ENCODE measurements around the gene GTF2H3. TPM values are rescaled to one million over a fixed set of nuclear protein-coding genes. Genes with fewer than 3 reads are reported as not detected.

The GTF2H3 gene
- total RNA-seq, 5 donors from 2014 or later (not counting 1 experiment from before 2014, with no cell fraction given): 23.7 to 27.2 (median 24.9) TPM

GRCh38 chr12:123655420-123655819 lies 21.8 kb downstream of the GTF2H3 start:
- WGBS (ENCODE audit: insufficient coverage): 88% methylated on average over 1 of the region's 5 CpGs
- peaks cover 19 to 49% of the 10 kb centered on the region in 2 donors for H3K36me3 ChIP-seq (ENCODE audit: control insufficient read depth in 2 of 2, extremely low read depth in 1 of 2, insufficient read depth in 1 of 2, low read length in 1 of 2)
- ChIA-PET CTCF (no interaction called here), POLR2A (no interaction called here)
- H3K27me3 ChIP-seq (replicated peaks in 1 of 2; ENCODE audit: control insufficient read depth in 2 of 2, extremely low read depth in 1 of 2, insufficient read depth in 2 of 2, low read length in 1 of 2): no peaks in the 10 kb centered on the region
- Mint-ChIP-seq H3K36me3 (peaks cover 38% of the 10 kb centered on the region), H3K27ac (peak overlapping the region in 1 of 2 donors; percentile 16), H3K27me3 (no peaks in the 10 kb centered on the region), H3K4me3 (no peak overlapping the region), H3K4me1 (peaks cover 0 to 12% (median 9%) of the 10 kb centered on the region in 3 donors), H3K9me3 (no peaks in the 10 kb centered on the region)
- H3K4me1 ChIP-seq (ENCODE audit: control insufficient read depth in 1 of 2, extremely low read depth in 1 of 2, insufficient read depth in 2 of 2, low read length in 2 of 2): no peaks in the 10 kb centered on the region
- ATAC-seq (replicated peaks in 1 of 4) (no peak), DNase-seq (no peak)
- H3K27ac ChIP-seq (ENCODE audit: low read length): no peak overlapping the region
- no peaks in the 10 kb centered on the region for H3K9me3 ChIP-seq
- H3K4me3 ChIP-seq (ENCODE audit: control insufficient read depth in 1 of 2, extremely low read depth in 1 of 2, low read length in 1 of 2): no peak overlapping the region

DNA sequence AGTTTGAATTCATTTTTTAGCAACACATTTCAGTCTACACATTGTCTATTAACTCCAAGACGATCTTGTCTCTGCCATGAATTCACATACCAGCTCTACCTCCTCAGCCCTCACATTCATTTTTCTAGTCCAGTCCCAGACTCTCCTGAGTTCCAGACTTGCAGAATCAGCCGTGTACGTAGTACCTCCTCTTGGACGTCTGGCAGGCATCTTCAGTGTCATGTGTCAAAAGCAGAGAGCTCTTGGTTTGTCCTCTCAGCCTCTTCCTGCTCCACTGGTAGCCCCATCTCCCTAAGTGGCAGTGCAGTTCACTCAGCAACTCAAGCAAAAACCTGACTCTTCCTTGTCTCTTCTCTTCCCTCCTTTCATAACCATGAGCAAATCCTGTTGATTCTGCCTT lies 22.8 kb downstream of the GTF2H3 start:
- 95% methylated on average over 4 of the region's 4 CpGs for WGBS (ENCODE audit: insufficient coverage)
- H3K36me3 ChIP-seq (ENCODE audit: control insufficient read depth in 2 of 2, extremely low read depth in 1 of 2, insufficient read depth in 1 of 2, low read length in 1 of 2): peaks cover 20 to 44% of the 10 kb centered on the region in 2 donors
- Mint-ChIP-seq H3K27ac (no peak overlapping the region), H3K9me3 (no peaks in the 10 kb centered on the region), H3K27me3 (no peaks in the 10 kb centered on the region), H3K4me3 (no peak overlapping the region), H3K36me3 (peaks cover 37% of the 10 kb centered on the region), H3K4me1 (peaks cover 0 to 13% (median 12%) of the 10 kb centered on the region in 3 donors)
- DNase-seq: no peak
- H3K4me3 ChIP-seq (ENCODE audit: control insufficient read depth in 1 of 2, extremely low read depth in 1 of 2, low read length in 1 of 2): no peak overlapping the region
- no peaks in the 10 kb centered on the region for H3K9me3 ChIP-seq
- ChIA-PET CTCF (interaction anchor here in 1 of 2 donors (0.5 kb wide), 1 partner anchor 222 kb away, joined by 3 read pairs; no protein-coding TSS in a partner anchor), POLR2A (no interaction called here)
- H3K27me3 ChIP-seq (replicated peaks in 1 of 2; ENCODE audit: control insufficient read depth in 2 of 2, extremely low read depth in 1 of 2, insufficient read depth in 2 of 2, low read length in 1 of 2): no peaks in the 10 kb centered on the region
- ATAC-seq (replicated peaks in 1 of 4): no peak
- H3K27ac ChIP-seq (ENCODE audit: low read length): no peak overlapping the region
- H3K4me1 ChIP-seq (ENCODE audit: control insufficient read depth in 1 of 2, extremely low read depth in 1 of 2, insufficient read depth in 2 of 2, low read length in 2 of 2): no peaks in the 10 kb centered on the region

DNA sequence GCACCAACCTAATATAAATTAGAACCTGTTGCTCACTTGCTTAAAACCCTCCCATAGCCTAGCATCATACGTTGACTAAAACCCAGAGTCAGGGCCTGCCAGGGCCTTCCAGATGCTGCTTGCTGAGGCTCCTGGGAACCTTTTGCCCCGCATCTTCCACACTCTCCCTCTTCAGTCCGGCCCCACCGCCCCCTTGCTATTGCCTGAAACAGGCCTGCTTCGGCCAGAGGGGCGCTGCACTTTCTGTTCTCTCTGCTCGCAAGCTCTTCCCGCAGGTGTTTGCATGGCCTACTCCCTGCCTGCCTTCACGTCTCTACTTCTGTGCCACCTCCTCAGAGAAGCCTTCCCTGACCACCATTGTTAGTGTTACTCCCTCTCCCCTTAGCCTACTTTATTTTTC lies 23.6 kb downstream of the GTF2H3 start:
- no peak overlapping the region for H3K4me3 ChIP-seq (ENCODE audit: control insufficient read depth in 1 of 2, extremely low read depth in 1 of 2, low read length in 1 of 2)
- no peaks in the 10 kb centered on the region for H3K27me3 ChIP-seq (replicated peaks in 1 of 2; ENCODE audit: control insufficient read depth in 2 of 2, extremely low read depth in 1 of 2, insufficient read depth in 2 of 2, low read length in 1 of 2)
- WGBS (ENCODE audit: insufficient coverage): 95% methylated on average over 9 of the region's 9 CpGs
- H3K36me3 Mint-ChIP-seq: peaks cover 33% of the 10 kb centered on the region
- no peak for ATAC-seq (replicated peaks in 1 of 4)
- no peak for DNase-seq
- peaks cover 20 to 37% of the 10 kb centered on the region in 2 donors for H3K36me3 ChIP-seq (ENCODE audit: control insufficient read depth in 2 of 2, extremely low read depth in 1 of 2, insufficient read depth in 1 of 2, low read length in 1 of 2)
- no peak overlapping the region for H3K4me3 Mint-ChIP-seq
- no peaks in the 10 kb centered on the region for H3K27me3 Mint-ChIP-seq
- no peaks in the 10 kb centered on the region for H3K9me3 ChIP-seq
- peaks cover 0 to 13% (median 12%) of the 10 kb centered on the region in 3 donors for H3K4me1 Mint-ChIP-seq
- CTCF ChIA-PET: no interaction called here
- no peak overlapping the region for H3K27ac Mint-ChIP-seq
- POLR2A ChIA-PET: no interaction called here
- no peak overlapping the region for H3K27ac ChIP-seq (ENCODE audit: low read length)
- H3K9me3 Mint-ChIP-seq: no peaks in the 10 kb centered on the region
- no peaks in the 10 kb centered on the region for H3K4me1 ChIP-seq (ENCODE audit: control insufficient read depth in 1 of 2, extremely low read depth in 1 of 2, insufficient read depth in 2 of 2, low read length in 2 of 2)

- Histone ChIP-seq H3K27ac (ENCODE audit: low read length) (no peak overlapping the region), H3K36me3 (ENCODE audit: control insufficient read depth in 2 of 2, extremely low read depth in 1 of 2, insufficient read depth in 1 of 2, low read length in 1 of 2) (peaks cover 22 to 31% of the 10 kb centered on the region in 2 donors), H3K4me1 (ENCODE audit: control insufficient read depth in 1 of 2, extremely low read depth in 1 of 2, insufficient read depth in 2 of 2, low read length in 2 of 2) (no peaks in the 10 kb centered on the region), H3K27me3 (replicated peaks in 1 of 2; ENCODE audit: control insufficient read depth in 2 of 2, extremely low read depth in 1 of 2, insufficient read depth in 2 of 2, low read length in 1 of 2) (no peaks in the 10 kb centered on the region), H3K4me3 (ENCODE audit: control insufficient read depth in 1 of 2, extremely low read depth in 1 of 2, low read length in 1 of 2) (no peak overlapping the region), H3K9me3 (no peaks in the 10 kb centered on the region)
- peak overlapping the region; percentile 46 to 75 for H3K27ac Mint-ChIP-seq
- no peaks in the 10 kb centered on the region for H3K27me3 Mint-ChIP-seq
- no CpG with 5 or more reads among the region's 5 CpGs for WGBS (ENCODE audit: insufficient coverage)
- peak overlapping the region in 1 of 3 donors; percentile 13 for H3K4me3 Mint-ChIP-seq
- no peaks in the 10 kb centered on the region for H3K9me3 Mint-ChIP-seq
- H3K4me1 Mint-ChIP-seq: peaks cover 0 to 13% (median 12%) of the 10 kb centered on the region in 3 donors
- CTCF ChIA-PET: interaction anchor here in 1 of 2 donors (0.9 kb wide), 1 partner anchor 14 kb away, joined by 4 read pairs; no protein-coding TSS in a partner anchor
- peaks cover 24% of the 10 kb centered on the region for H3K36me3 Mint-ChIP-seq
- DNase-seq: no peak
- ATAC-seq (replicated peaks in 1 of 4): no peak
- POLR2A ChIA-PET: no interaction called here
Measured at GRCh38 chr12:123659996-123660727, 26.5 kb downstream of the GTF2H3 start.

GRCh38 chr12:123667771-123668170 lies 34.1 kb downstream of the GTF2H3 start:
- Histone ChIP-seq H3K36me3 (ENCODE audit: control insufficient read depth in 2 of 2, extremely low read depth in 1 of 2, insufficient read depth in 1 of 2, low read length in 1 of 2) (peaks cover 0 to under 1% of the 10 kb centered on the region in 2 donors), H3K4me3 (ENCODE audit: control insufficient read depth in 1 of 2, extremely low read depth in 1 of 2, low read length in 1 of 2) (no peak overlapping the region), H3K4me1 (ENCODE audit: control insufficient read depth in 1 of 2, extremely low read depth in 1 of 2, insufficient read depth in 2 of 2, low read length in 2 of 2) (peaks cover 0 to 15% of the 10 kb centered on the region in 2 experiments), H3K27ac (ENCODE audit: low read length) (no peak overlapping the region), H3K27me3 (replicated peaks in 1 of 2; ENCODE audit: control insufficient read depth in 2 of 2, extremely low read depth in 1 of 2, insufficient read depth in 2 of 2, low read length in 1 of 2) (no peaks in the 10 kb centered on the region), H3K9me3 (no peaks in the 10 kb centered on the region)
- WGBS (ENCODE audit: insufficient coverage): 95% methylated on average over 8 of the region's 8 CpGs
- H3K4me3 Mint-ChIP-seq: no peak overlapping the region
- H3K9me3 Mint-ChIP-seq: no peaks in the 10 kb centered on the region
- no peak for DNase-seq
- CTCF ChIA-PET: interaction anchor here (0.6 to 0.9 kb wide), 4 partner anchors 9 to 209 kb away, joined by 3 read pairs; no protein-coding TSS in a partner anchor
- no peaks in the 10 kb centered on the region for H3K36me3 Mint-ChIP-seq
- POLR2A ChIA-PET: no interaction called here
- no peaks in the 10 kb centered on the region for H3K27me3 Mint-ChIP-seq
- H3K27ac Mint-ChIP-seq: no peak overlapping the region
- no peak for ATAC-seq (replicated peaks in 1 of 4)
- peaks cover 9 to 16% (median 15%) of the 10 kb centered on the region in 3 donors for H3K4me1 Mint-ChIP-seq

DNA sequence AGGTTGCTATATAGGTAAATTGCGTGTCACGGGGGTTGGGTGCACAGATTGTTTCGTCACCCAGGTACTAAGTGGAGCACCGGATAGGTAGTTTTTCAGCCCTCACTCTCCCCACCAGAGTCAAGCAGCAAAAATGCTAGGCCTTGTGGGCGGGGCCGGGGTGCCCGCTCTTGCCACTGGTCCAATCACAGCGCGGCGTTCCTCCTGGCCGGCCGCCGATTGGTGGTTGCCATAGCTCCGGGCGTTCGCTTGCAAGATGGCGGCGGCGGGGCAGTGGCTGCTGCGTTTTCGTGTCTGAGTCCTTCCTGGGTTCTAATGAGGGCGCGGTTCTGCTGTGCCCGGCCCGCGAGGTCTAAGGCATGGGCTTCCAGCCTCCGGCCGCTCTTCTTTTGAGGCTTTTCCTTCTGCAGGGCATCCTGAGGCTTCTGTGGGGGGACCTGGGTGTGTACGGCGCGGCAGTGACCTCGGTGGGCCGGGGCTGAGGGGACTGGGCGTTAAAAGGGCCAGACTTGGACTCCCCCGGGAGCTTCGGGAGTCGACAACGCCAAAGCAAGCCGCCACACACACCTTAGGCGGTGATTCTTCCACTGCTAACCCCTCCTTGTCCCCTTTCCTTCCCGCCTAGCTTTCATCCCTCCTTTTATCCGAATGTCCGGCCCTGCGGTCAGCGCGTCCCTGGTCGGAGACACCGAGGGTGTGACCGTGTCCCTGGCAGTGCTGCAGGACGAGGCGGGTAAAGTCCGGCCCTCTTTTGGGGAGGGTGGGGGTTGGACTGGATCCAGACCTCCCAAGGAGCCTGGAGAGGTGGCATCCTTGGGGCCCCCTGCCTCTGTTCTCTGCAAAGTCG lies 37.5 kb downstream of the GTF2H3 start, which contains the start of gene TCTN2:
TCTN2 (plus strand) TSS at position 232 of the 847 bp plus-strand sequence; CDS start at position 360, 128 bp downstream.
- peaks cover 12% of the 10 kb centered on the region for H3K36me3 Mint-ChIP-seq
- peaks cover 0 to 15% of the 10 kb centered on the region in 2 experiments for H3K4me1 ChIP-seq (ENCODE audit: control insufficient read depth in 1 of 2, extremely low read depth in 1 of 2, insufficient read depth in 2 of 2, low read length in 2 of 2)
- under 1% methylated on average over 41 of the region's 53 CpGs for WGBS (ENCODE audit: insufficient coverage)
- H3K9me3 ChIP-seq: no peaks in the 10 kb centered on the region
- H3K27ac Mint-ChIP-seq: peak within 1 kb of the TSS; percentile 52 to 68
- no peak within 1 kb of the TSS for H3K27ac ChIP-seq (ENCODE audit: low read length)
- H3K4me1 Mint-ChIP-seq: peaks cover 15 to 22% (median 17%) of the 10 kb centered on the region in 3 donors
- H3K4me3 Mint-ChIP-seq: peak within 1 kb of the TSS; percentile 81 to 88 (median 85)
- no peaks in the 10 kb centered on the region for H3K9me3 Mint-ChIP-seq
- no peaks in the 10 kb centered on the region for H3K27me3 ChIP-seq (replicated peaks in 1 of 2; ENCODE audit: control insufficient read depth in 2 of 2, extremely low read depth in 1 of 2, insufficient read depth in 2 of 2, low read length in 1 of 2)
- ATAC-seq (replicated peaks in 1 of 4) (peak; percentile 100), DNase-seq (peak; percentile 85 to 95 (median 92))
- ChIA-PET CTCF (no interaction called here), POLR2A (interaction anchor here in 1 of 2 donors (0.7 kb wide), 1 partner anchor 39 kb away, joined by 3 read pairs; no protein-coding TSS in a partner anchor)
- no peaks in the 10 kb centered on the region for H3K27me3 Mint-ChIP-seq
- H3K36me3 ChIP-seq (ENCODE audit: control insufficient read depth in 2 of 2, extremely low read depth in 1 of 2, insufficient read depth in 1 of 2, low read length in 1 of 2): peaks cover 0 to 6% of the 10 kb centered on the region in 2 donors
- H3K4me3 ChIP-seq (ENCODE audit: control insufficient read depth in 1 of 2, extremely low read depth in 1 of 2, low read length in 1 of 2): peak within 1 kb of the TSS; percentile 87 to 94
